Measurements from ENCODE around the gene PTPRU.
A peak's percentile ranks its signal among the peaks of the same experiment; 100 is the strongest.
"Not testable (repeated sequence)": the region's sequence is repeated elsewhere in the genome, so short reads cannot be mapped to it uniquely, and the experiment has no call there.

Gene PTPRU

GRCh38 chr1:29222686-29223085, 13.6 kb upstream of the PTPRU start:
- DNase-seq, result no peak

- no peak for DNase-seq
Measured at GRCh38 chr1:29223521-29223920, 12.8 kb upstream of the PTPRU start.

GRCh38 chr1:29224356-29224837, 11.9 kb upstream of the PTPRU start:
- no peak for DNase-seq

GRCh38 chr1:29225361-29225760, 11.0 kb upstream of the PTPRU start:
- no peak for DNase-seq

GRCh38 chr1:29227511-29227910, 8.8 kb upstream of the PTPRU start:
- no peak for DNase-seq

GRCh38 chr1:29230204-29230552, 6.1 kb upstream of the PTPRU start:
- no peak for DNase-seq

- peak; percentile 91 to 95 for DNase-seq
Measured at GRCh38 chr1:29230553-29231378, 5.6 kb upstream of the PTPRU start, which contains the start of gene MECR. MECR (minus strand) TSS chr1:29230934; CDS start chr1:29230906, 28 bp downstream.

- DNase-seq, result no peak
Measured at GRCh38 chr1:29232387-29232786, 3.9 kb upstream of the PTPRU start.

GRCh38 chr1:29233693-29234092, 2.6 kb upstream of the PTPRU start:
- DNase-seq, result no peak

GRCh38 chr1:29234471-29234870, 1.9 kb upstream of the PTPRU start:
- DNase-seq, result no peak

- DNase-seq, result not testable (repeated sequence)
Measured at GRCh38 chr1:29234881-29235280, 1.4 kb upstream of the PTPRU start.

- DNase-seq, result no peak
Measured at GRCh38 chr1:29236712-29237128, 398 bp downstream of the PTPRU start.

GRCh38 chr1:29237129-29237821, 953 bp downstream of the PTPRU start:
- no peak for DNase-seq

GRCh38 chr1:29237852-29238619, 1.7 kb downstream of the PTPRU start:
- DNase-seq, result no peak

GRCh38 chr1:29238620-29239002, 2.3 kb downstream of the PTPRU start:
- DNase-seq, result no peak

- DNase-seq, result no peak
Measured at GRCh38 chr1:29239142-29239541, 2.8 kb downstream of the PTPRU start.

- no peak for DNase-seq
Measured at GRCh38 chr1:29240400-29240837, 4.1 kb downstream of the PTPRU start.

- no peak for DNase-seq
Measured at GRCh38 chr1:29240986-29241385, 4.7 kb downstream of the PTPRU start.

- no peak for DNase-seq
Measured at GRCh38 chr1:29243023-29243870, 6.9 kb downstream of the PTPRU start.

- no peak for DNase-seq
Measured at GRCh38 chr1:29243871-29244200, 7.5 kb downstream of the PTPRU start.

GRCh38 chr1:29245261-29245660, 8.9 kb downstream of the PTPRU start:
- no peak for DNase-seq

- no peak for DNase-seq
Measured at GRCh38 chr1:29245876-29246275, 9.6 kb downstream of the PTPRU start.

- DNase-seq, result no peak
Measured at GRCh38 chr1:29247044-29247443, 10.7 kb downstream of the PTPRU start.

Measured in activated CD4-positive, alpha-beta T cell treated with anti-CD3 and anti-CD28 coated beads for 4 hours (primary cell).